ENCODE results near the gene COPS3.

COPS3 gene

DNA sequence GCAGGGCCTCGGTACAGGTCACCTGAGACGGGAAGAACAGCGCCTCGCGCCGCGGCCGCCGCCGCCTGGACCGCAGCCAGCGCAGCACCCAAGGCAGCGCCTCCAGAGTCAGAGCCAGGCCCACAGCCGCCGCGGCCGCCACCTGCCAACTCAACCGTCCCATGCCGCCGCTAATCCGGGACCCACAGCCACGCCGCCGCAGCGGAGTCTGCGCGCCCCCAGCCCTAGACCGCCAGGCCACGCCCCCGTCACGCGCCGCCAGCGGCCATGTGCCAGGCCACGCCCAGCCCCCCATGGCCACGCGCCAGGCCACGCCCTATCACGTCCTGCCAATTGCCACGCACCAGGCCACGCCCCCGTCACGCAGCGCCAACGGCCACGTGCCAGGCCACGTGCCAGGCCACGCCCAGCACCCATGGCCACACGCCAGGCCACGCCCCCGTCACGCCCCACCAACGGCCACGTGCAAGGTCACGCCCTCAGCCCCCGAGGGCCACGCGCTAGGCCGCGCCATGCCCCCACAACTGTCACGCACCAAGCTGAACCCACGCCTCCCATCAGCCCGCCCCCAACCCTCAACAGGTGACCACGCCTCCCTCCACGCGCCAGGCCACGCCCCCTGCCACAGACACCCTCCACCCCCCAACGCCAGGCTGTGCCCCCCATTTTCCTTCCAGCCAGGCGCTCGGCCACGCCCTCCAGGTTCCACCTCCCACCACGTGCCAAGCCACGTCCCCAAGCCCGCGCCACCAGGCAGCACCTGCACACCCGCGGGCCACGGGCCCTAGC is 74.7 kb downstream of the COPS3 start, which contains the start of gene PLD6:
Gene PLD6, minus strand, starts transcription at position 210 of the 789 bp plus-strand sequence. Its CDS starts 47 bp downstream, at position 163.
- DNase-seq (ENCODE audit: low read depth) = peak; percentile 65

GRCh38 chr17:17205368-17206123 is 75.5 kb downstream of the COPS3 start:
- TF ChIP-seq CTCF (IDR thresholded peaks at IDR 0.05; ENCODE audit: low read length, missing control alignments) = no peak
- no peak for DNase-seq (ENCODE audit: low read depth)
- peak overlapping the region; percentile 53 for H3K4me3 ChIP-seq (replicated peaks; ENCODE audit: low read depth, low read length)

More for the DNA sequence above, 74.7 kb downstream of the COPS3 start, which contains the start of gene PLD6:
- no peak for TF ChIP-seq CTCF (IDR thresholded peaks at IDR 0.05; ENCODE audit: low read length, missing control alignments)
- H3K4me3 ChIP-seq (replicated peaks; ENCODE audit: low read depth, low read length) = peak within 1 kb of the TSS; percentile 53

DNA sequence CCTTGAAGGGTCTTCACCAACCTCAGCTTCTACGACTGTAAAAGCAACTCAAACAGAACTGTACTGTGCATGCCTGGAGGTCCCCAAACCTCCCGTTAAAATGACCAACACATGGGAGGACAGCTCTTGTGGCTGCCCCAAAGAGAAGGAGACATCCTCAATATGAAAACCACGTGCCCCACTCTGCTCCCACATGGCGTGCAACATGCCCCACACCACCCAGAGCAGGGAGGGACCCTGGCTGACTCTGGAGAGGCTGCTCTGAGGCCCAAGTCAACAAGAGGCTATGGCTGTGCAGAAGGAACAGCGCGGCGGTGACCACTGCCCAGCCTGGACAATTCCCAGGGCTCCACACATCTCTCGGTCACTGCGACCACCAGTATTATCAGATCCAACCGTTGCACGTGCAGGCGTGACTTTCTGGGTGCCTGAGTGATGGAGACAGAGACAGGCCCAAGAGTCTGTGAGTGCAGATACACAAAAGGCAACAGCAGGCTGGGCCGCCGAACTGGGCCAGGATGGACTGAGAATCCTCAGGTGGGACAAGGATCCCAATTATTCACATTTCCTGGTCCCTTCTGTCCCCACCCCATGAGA is 76.3 kb downstream of the COPS3 start:
- no peak for DNase-seq (ENCODE audit: low read depth)
- peak overlapping the region; percentile 53 for H3K4me3 ChIP-seq (replicated peaks; ENCODE audit: low read depth, low read length)
- no peak for TF ChIP-seq CTCF (IDR thresholded peaks at IDR 0.05; ENCODE audit: low read length, missing control alignments)

DNA sequence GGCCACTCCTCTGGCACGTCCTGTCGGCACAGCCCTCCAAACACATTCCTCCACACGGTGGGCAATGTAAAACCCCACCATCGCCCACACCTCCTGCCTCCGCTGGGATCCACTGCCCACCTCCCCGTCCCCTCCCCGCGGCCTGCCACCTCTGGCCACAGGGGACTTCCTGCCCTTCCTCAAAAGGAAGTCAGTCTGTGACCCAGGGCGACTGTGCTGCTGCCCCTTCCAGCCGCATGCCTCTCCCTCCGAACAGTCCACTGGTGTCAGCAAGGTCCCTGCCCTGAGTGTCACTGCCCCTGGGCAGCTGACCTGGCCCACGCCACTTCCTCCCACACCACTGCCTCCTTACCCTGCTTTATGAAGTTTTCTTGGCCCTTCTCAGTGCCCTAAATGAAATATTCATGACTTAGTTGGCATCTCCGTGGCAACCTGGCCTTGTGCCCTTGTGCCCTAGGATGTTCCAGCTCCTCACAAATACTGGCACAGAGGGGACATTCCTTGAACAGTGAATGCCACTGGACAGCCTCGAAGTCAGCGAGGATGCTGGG is 76.9 kb downstream of the COPS3 start:
- no peak for TF ChIP-seq CTCF (IDR thresholded peaks at IDR 0.05; ENCODE audit: low read length, missing control alignments)
- no peak overlapping the region for H3K4me3 ChIP-seq (replicated peaks; ENCODE audit: low read depth, low read length)
- no peak for DNase-seq (ENCODE audit: low read depth)

DNA sequence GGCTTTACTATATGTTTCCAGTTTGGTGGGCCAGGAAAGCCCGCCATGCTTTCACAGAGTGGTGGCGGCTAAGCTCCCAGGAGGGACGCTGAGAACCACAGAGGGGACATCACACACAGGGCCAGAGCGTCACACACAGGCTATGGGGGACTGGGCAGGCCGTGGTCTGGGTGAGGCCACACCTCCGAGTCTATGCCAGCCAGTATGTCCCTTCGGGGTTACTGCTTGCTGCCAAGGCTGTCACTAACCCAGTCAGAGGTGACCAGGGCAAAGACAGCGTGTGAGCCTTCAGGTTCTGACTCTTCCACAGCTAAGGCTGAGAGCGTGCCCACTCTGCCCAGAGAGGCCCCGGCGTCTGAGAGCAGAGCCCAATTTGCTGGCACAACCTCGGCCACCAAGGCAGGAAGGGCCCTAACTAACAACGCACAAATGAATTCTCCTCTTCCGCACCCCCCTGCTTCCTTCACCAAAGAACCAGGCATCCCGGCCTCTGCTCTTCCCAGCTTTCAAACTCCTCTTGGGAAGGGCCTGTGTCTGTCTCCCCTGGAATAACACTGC is 77.8 kb downstream of the COPS3 start:
- H3K4me3 ChIP-seq (replicated peaks; ENCODE audit: low read depth, low read length) = no peak overlapping the region
- DNase-seq (ENCODE audit: low read depth) = no peak
- no peak for TF ChIP-seq CTCF (IDR thresholded peaks at IDR 0.05; ENCODE audit: low read length, missing control alignments)

DNA sequence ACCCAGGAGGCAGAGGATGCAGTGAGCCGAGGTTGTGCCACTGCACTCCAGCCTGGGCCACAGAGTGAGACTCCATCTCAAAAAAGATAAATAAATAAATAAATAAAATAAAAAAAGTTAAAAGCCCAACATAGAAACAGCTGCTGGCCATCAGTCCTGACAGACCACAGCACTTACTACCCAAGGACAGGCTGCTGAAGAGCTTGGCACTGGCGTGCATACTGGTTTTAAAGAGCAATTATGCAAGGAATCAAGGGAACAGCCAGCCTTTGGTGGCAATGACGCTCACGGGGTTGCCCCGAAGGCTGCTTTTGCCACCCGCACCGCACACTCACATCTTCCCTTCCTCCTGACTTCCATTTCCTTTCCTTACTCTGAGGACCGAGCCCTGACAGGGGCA is 79.1 kb downstream of the COPS3 start:
- no peak for TF ChIP-seq CTCF (IDR thresholded peaks at IDR 0.05; ENCODE audit: low read length, missing control alignments)
- DNase-seq (ENCODE audit: low read depth) = no peak
- H3K4me3 ChIP-seq (replicated peaks; ENCODE audit: low read depth, low read length) = no peak overlapping the region
